A549 (cell line): Measurements from ENCODE around the gene BPGM.

Source experiments
- CBX2 ChIP-seq: fragments of 200-600 bp; sonication (generic); IDR thresholded peaks from 2 replicates; pipeline ENCODE4 v1.6.1; 2016; ENCODE audit warnings: low read depth, mild to moderate bottlenecking, borderline replicate concordance
- CHD2 ChIP-seq: fragments of 150-350 bp; IDR thresholded peaks from 2 replicates; pipeline ENCODE4 v1.6.1; 2014; ENCODE audit warnings: low read length; ENCODE audit not compliant: partially characterized antibody
- CTCF ChIP-seq: fragments of >200 bp; sonication (Bioruptor Twin); formaldehyde crosslinking; IDR thresholded peaks from 3 replicates; pipeline ENCODE4 v1.5.1; 2016
- EP300 ChIP-seq, 2 experiments: fragments of >200 bp; sonication (Bioruptor Twin); formaldehyde crosslinking; IDR thresholded peaks; 2 replicates in 1 of 2; 3 replicates in 1 of 2; pipeline ENCODE4 v1.6.1; 2016 to 2017
- FOSB ChIP-seq: fragments of 250-450 bp; sonication (Bioruptor Pico); IDR thresholded peaks from 2 replicates; pipeline ENCODE4 v1.5.0; 2020; ENCODE audit warnings: mild to moderate bottlenecking, moderate library complexity
- HOXB13 ChIP-seq: fragments of 250-450 bp; sonication (Bioruptor Pico); IDR thresholded peaks from 2 replicates; pipeline ENCODE4 v1.5.0; 2020; ENCODE audit warnings: low read depth, mild to moderate bottlenecking, moderate library complexity
- MYC ChIP-seq: IDR thresholded peaks from 2 replicates; pipeline ENCODE4 v1.6.1; 2012; ENCODE audit warnings: mild to moderate bottlenecking, inconsistent platforms, low read length, improper control_type of control experiment, borderline replicate concordance
- NPAS2 ChIP-seq: fragments of 250-450 bp; sonication (Bioruptor Pico); IDR thresholded peaks from 2 replicates; pipeline ENCODE4 v1.8.0; 2022; ENCODE audit warnings: mild to moderate bottlenecking, moderate library complexity, borderline replicate concordance
- POLR2A ChIP-seq: IDR thresholded peaks from 2 replicates; pipeline ENCODE4 v1.6.1; 2012; ENCODE audit warnings: mild to moderate bottlenecking, low read length
- RCOR1 ChIP-seq: fragments of 150-350 bp; IDR thresholded peaks from 2 replicates; pipeline ENCODE4 v1.6.1; 2014; ENCODE audit warnings: antibody characterized with exemption, low read length, low read depth
- REST ChIP-seq: fragments of 200-600 bp; sonication (generic); IDR thresholded peaks from 2 replicates; pipeline ENCODE4 v1.6.1; 2016; ENCODE audit warnings: antibody characterized with exemption, mild to moderate bottlenecking, moderate library complexity
- TP53 ChIP-seq: fragments of 250-450 bp; sonication (Bioruptor Pico); IDR thresholded peaks from 2 replicates; pipeline ENCODE4 v1.5.0; 2021; ENCODE audit warnings: mild to moderate bottlenecking, moderate library complexity

- no peak for TF ChIP-seq CHD2
- TF ChIP-seq RCOR1: no peak
- no peak for TF ChIP-seq CTCF
- TF ChIP-seq HOXB13 (CRISPR knock-in tag): no peak
- TF ChIP-seq MYC: no peak
- no peak for TF ChIP-seq EP300 (IDR thresholded peaks at IDR 0.05)
- TF ChIP-seq POLR2A: no peak
- no peak for TF ChIP-seq REST
- no peak for TF ChIP-seq CBX2
- no peak for TF ChIP-seq NPAS2 (CRISPR knock-in tag)
- no peak for TF ChIP-seq TP53 (CRISPR knock-in tag)
- no peak for TF ChIP-seq FOSB (CRISPR knock-in tag)
These were observed 65.5 kb downstream of the BPGM start for GRCh38 chr7:134712196-134712595.
